Natural killer cell treated with Interleukin-12 subunit alpha and Interleukin-12 subunit beta and Interleukin-15 and Interleukin-18, amount 100 ng/mL, for 72 hours (primary cell): ENCODE results near the gene STKLD1. TPM values are rescaled to one million over a fixed set of nuclear protein-coding genes. Genes with fewer than 3 reads are reported as not detected.
A peak's percentile ranks its signal among the peaks of the same experiment; 100 is the strongest.

ENCODE experiments used
- ATAC-seq, 2 donors: fragments of 150-1000 bp; cut with Tn5 transposase in 1 of 2; sonication (Bioruptor Pico), chemical (Tn5 transposase) in 1 of 2; 2 replicates each; pipeline ENCODE4 v1.10.0; 2021
- DNase-seq: peaks from one replicate; pipeline ENCODE4 v3.0.0; 2022; ENCODE audit warnings: low spot score
- H3K27ac Mint-ChIP-seq, 2 donors: 1 replicate in 1 of 2; 2 replicates in 1 of 2; pipeline ENCODE4 v1.8.0; 2022; ENCODE audit warnings: mixed read lengths in 2 of 2, mild to moderate bottlenecking in 1 of 2, moderate library complexity in 1 of 2
- H3K27me3 Mint-ChIP-seq, 2 donors: 1 replicate in 1 of 2; 2 replicates in 1 of 2; pipeline ENCODE4 v1.8.0; 2022; ENCODE audit warnings: mixed read lengths in 2 of 2
- H3K36me3 Mint-ChIP-seq: one replicate; pipeline ENCODE4 v1.8.0; 2022; ENCODE audit warnings: mixed read lengths
- H3K4me1 Mint-ChIP-seq, 2 donors: 1 replicate in 1 of 2; 2 replicates in 1 of 2; pipeline ENCODE4 v1.8.0; 2022; ENCODE audit warnings: low read depth in 2 of 2, mixed read lengths in 2 of 2, mild to moderate bottlenecking in 1 of 2
- H3K4me3 Mint-ChIP-seq: one replicate; pipeline ENCODE4 v1.8.0; 2022; ENCODE audit warnings: mixed read lengths
- H3K9me3 Mint-ChIP-seq: 2 replicates; pipeline ENCODE4 v1.8.0; 2022; ENCODE audit warnings: mixed read lengths
- total RNA-seq, 2 donors: library from RNA; stranded (reverse); gene quantifications; one replicate each; pipeline ENCODE4 v1.2.3, GENCODE V29; 2022

The STKLD1 gene
- total RNA-seq, 2 donors from 2014 or later = 0.19 TPM; not detected in 1

DNA sequence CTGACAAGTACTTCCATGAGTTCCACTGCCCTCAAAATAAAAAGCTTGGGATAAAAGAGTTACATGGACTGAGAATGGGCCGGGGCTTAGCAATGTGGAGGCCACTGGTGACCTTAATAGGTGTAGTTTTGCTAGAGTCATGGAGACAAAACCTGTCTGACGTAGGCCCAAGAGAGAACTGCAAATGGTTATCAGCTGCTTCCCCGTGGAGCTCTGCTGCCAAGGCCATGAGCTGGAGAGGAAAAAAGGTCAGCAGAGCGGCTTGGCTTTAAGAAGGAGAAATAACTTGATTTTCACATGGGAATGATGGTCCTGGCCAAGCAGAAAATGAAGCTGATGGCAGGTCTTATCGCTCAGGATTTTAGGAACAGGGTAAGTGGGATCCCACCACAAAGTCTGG is 36.5 kb upstream of the STKLD1 start:
- H3K36me3 Mint-ChIP-seq = peaks cover 6% of the 10 kb centered on the region
- H3K4me3 Mint-ChIP-seq = peak overlapping the region; percentile 5
- H3K27ac Mint-ChIP-seq = peak overlapping the region; percentile 74 to 86
- H3K27me3 Mint-ChIP-seq = no peaks in the 10 kb centered on the region
- H3K9me3 Mint-ChIP-seq = no peaks in the 10 kb centered on the region
- H3K4me1 Mint-ChIP-seq = peaks cover 41 to 52% of the 10 kb centered on the region in 2 donors
- no peak for ATAC-seq
- no peak for DNase-seq

DNA sequence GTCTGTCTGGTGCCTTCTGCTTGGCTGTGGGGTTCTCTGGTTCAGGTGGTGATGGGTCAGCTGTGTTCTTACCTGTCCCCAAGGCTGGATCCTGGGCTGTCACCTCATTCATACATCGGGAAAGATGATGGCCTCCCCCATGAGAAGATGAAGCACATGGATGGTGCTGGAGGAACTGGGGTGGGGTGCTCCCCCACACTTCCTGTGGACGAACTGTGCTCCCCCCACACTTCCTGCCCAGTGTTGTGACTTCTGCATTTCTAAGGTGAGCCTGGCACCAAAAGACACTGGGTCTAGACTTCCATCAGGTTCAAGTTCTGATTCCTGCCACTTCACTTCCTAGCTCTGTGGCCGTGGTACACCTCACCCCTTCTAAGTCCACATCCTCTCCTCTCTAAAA is 35.9 kb upstream of the STKLD1 start:
- no peak for ATAC-seq
- H3K27ac Mint-ChIP-seq = peak overlapping the region; percentile 74 to 86
- DNase-seq = no peak
- no peaks in the 10 kb centered on the region for H3K9me3 Mint-ChIP-seq
- peak overlapping the region; percentile 56 for H3K4me3 Mint-ChIP-seq
- no peaks in the 10 kb centered on the region for H3K27me3 Mint-ChIP-seq
- peaks cover 6% of the 10 kb centered on the region for H3K36me3 Mint-ChIP-seq
- H3K4me1 Mint-ChIP-seq = peaks cover 41 to 45% of the 10 kb centered on the region in 2 donors

DNA sequence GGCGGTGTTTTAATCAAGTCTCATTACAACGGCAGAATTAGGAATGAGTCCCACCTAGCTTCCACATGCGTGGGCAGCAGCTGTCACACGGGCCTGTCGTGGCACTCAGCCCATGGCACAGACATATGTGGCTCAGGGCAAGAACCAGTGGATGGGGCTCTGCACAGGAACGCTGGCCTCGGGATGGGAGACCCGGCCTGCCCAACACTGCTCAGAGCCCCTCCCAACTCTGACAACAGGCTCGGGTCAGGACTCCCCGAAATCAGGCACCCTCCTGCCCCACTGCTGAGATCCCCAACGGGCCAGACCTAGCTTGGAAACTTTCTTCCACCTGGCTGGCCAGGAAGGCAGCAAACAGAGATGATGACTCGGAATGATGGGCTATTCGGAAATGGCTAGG is 35.2 kb upstream of the STKLD1 start:
- DNase-seq (no peak), ATAC-seq (no peak)
- peak overlapping the region; percentile 56 for H3K4me3 Mint-ChIP-seq
- no peaks in the 10 kb centered on the region for H3K9me3 Mint-ChIP-seq
- H3K27ac Mint-ChIP-seq = peak overlapping the region; percentile 74 to 86
- peaks cover 6% of the 10 kb centered on the region for H3K36me3 Mint-ChIP-seq
- H3K27me3 Mint-ChIP-seq = no peaks in the 10 kb centered on the region
- peaks cover 38 to 40% of the 10 kb centered on the region in 2 donors for H3K4me1 Mint-ChIP-seq

DNA sequence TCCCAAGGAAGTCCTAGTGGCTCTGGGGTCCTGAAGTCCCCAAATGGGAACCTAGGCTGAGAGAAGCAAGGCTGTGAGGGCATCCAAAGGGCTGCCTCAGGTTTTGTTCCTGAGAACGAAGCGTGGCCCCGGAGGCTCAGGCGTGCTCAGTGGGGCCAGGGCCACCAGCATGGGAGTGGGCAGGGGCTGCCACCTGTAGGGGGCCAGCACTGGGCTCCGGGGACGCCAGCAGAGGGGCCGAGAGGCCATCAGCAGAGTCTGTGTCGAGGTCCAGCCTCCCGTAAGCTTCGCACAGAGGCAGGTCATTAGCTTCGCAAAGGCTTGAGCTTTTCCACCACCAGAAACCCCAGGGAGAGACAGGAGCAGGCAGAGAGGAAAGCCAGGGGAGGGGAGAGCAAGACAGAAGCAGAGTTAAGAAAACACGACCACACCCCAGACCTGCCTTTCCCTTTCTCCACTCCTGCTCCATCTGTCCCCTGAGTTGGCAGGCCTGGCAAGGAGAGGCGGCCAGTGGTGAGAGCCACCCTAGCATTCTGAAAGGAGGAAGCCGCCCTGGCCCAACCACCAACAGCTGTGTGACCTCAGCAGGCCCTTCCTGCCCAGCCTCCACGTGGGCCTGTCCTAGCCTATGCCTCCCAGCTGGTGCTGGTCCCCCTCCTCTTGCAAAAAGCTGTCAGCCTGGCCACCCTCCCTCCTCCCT is 34.6 kb upstream of the STKLD1 start:
- Mint-ChIP-seq H3K4me1 (peaks cover 41 to 42% of the 10 kb centered on the region in 2 donors), H3K9me3 (no peaks in the 10 kb centered on the region), H3K4me3 (peak overlapping the region; percentile 58), H3K36me3 (peaks cover 6% of the 10 kb centered on the region), H3K27me3 (no peaks in the 10 kb centered on the region), H3K27ac (peak overlapping the region; percentile 74 to 86)
- DNase-seq (peak; percentile 69), ATAC-seq (peak; percentile 77 to 90)

DNA sequence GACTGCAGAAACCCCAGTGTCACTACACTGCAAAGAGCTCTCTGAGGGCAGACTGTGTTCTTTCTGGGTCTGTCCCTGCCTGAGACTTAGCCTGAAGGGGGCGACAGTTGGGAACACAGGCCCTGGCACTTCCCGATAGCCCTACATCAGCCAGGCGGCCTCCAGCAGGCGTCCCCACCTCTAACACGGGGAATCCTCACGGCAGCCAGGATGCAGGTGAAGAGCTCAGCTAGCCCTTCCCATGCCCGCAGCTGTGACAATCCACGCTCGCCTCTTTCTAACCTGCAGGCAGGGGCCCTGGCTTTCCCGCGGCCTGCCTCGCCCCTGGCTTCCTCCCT is 34.1 kb upstream of the STKLD1 start:
- Mint-ChIP-seq H3K4me3 (peak overlapping the region; percentile 58), H3K9me3 (no peaks in the 10 kb centered on the region), H3K4me1 (peaks cover 46 to 47% of the 10 kb centered on the region in 2 donors), H3K27ac (peak overlapping the region; percentile 74 to 86), H3K27me3 (no peaks in the 10 kb centered on the region), H3K36me3 (peaks cover 6% of the 10 kb centered on the region)
- ATAC-seq (no peak), DNase-seq (no peak)

DNA sequence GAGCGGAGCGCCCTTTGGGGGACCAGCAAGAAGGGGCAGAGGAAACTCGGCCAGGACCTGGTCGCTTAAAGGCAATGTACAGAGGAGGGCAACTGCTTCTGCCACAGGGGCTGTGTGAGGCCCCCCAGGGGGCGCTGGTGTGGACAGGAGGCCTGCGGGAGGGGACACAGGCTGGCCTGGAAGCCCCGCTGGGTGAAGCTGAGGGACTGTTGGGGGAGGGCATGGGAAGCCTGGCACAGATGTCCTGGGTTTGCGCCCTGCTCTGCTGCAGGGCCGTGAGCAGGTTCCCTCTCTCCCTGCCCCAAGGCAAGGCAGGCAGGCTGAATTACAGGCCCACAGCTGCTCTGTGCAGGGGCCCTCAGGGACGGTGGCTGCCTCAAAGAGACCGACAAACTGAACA is 33.6 kb upstream of the STKLD1 start:
- Mint-ChIP-seq H3K9me3 (no peaks in the 10 kb centered on the region), H3K36me3 (peaks cover 6% of the 10 kb centered on the region), H3K4me3 (no peak overlapping the region), H3K4me1 (peaks cover 48 to 49% of the 10 kb centered on the region in 2 donors), H3K27ac (peak overlapping the region in 1 of 2 donors; percentile 74), H3K27me3 (no peaks in the 10 kb centered on the region)
- DNase-seq = no peak
- ATAC-seq = no peak

DNA sequence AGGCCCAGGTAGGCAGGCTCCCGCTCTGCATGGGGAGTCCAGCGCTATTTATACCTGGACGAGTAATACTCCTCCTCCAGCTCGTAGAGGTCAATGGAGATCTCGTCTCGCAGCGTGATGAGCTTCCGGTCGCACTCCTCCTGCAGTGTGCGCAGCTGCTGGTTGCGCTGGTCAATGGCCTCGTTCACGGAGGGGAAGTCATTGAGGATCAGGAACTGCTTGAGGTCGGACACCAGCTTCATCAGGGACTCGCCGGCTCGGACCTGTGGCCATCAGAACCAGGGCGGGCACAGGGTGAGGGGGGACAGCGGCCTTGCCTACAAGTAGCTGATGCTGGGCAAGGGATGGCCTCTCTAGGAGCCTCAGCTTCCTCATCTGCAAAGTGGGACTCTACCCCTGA is 32.1 kb upstream of the STKLD1 start:
- H3K27ac Mint-ChIP-seq = no peak overlapping the region
- no peak for DNase-seq
- no peaks in the 10 kb centered on the region for H3K27me3 Mint-ChIP-seq
- peaks cover 14% of the 10 kb centered on the region for H3K36me3 Mint-ChIP-seq
- no peaks in the 10 kb centered on the region for H3K9me3 Mint-ChIP-seq
- no peak for ATAC-seq
- peaks cover 51 to 52% of the 10 kb centered on the region in 2 donors for H3K4me1 Mint-ChIP-seq
- no peak overlapping the region for H3K4me3 Mint-ChIP-seq

DNA sequence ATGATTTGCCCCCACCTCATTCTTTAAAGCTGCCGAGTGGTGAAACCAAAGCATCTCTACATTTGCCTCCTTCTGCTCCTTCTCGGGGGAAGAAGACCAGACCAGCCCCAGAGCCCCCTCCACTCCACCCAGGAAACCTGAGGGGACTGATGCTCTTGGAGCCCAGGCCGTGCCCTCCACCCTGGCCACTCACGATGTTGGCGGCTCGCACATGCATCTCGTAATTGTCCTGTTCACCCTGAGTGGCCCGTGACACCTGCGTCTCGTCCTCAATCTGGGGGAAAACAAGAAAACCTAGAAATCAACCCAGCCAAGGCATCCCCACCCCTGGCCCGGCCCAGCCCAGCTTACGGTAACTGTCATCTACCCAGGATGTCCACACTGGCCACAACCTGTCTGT is 31.2 kb upstream of the STKLD1 start:
- Mint-ChIP-seq H3K9me3 (no peaks in the 10 kb centered on the region), H3K4me3 (no peak overlapping the region), H3K4me1 (peaks cover 51 to 53% of the 10 kb centered on the region in 2 donors), H3K27ac (no peak overlapping the region), H3K36me3 (peaks cover 22% of the 10 kb centered on the region), H3K27me3 (no peaks in the 10 kb centered on the region)
- ATAC-seq = no peak
- no peak for DNase-seq

DNA sequence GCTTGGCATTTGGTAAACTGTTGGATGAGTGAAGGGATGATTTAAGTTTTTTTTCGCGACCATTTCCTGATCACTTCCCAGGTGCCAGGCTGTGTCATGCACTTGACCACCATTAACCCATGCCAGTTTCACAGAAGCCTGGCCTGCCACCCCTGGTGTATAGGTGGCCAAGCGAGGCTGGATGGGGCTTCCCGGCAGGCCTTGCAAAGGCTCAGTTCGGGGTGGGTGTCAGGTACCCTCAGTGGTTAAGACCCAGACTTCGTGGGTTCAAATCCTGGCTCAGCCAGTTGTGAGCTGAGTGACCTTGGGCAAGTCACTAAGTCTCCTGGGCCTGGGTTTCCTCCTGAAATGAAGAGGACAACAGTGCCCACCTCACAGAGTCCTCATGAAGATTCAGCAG is 30.6 kb upstream of the STKLD1 start:
- Mint-ChIP-seq H3K4me3 (peak overlapping the region; percentile 91), H3K4me1 (peaks cover 48 to 50% of the 10 kb centered on the region in 2 donors), H3K27ac (no peak overlapping the region), H3K27me3 (no peaks in the 10 kb centered on the region), H3K9me3 (no peaks in the 10 kb centered on the region), H3K36me3 (peaks cover 28% of the 10 kb centered on the region)
- no peak for ATAC-seq
- no peak for DNase-seq

DNA sequence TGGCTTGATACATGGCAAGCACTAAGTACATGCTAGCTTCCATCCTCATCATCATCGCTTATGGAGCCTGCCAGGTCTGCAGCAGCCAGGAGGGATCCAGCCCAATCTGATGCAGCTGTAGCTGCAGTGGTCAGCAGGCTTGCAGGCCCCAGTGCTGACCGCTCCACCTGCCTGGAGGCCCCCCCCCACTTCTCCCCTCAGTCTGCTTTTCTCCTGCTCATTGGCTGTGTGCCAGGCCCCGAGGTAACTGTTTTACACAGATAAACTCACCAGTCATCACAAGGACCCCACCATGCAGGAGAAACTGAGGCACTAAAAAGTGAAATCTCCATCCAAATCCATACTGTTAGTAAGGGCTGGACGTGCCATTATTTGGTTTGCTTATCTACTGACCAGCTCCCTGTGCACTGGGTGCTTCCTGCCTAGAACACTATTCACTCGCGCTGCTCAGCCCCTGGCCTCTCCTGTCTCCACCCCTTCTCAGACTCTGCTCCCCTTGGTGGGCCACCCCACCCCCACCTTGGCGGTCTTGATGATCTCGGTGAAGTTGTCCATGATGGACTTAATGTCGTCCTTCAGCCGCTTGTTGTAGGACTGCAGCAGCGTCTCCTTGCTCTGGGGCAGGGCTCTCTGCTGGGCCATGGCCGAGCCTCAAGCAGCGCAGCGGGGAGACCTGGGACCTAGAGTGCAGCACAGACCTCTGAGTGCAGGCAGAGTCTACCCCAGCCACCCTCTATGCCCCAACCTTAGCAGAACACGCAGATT is 30.0 kb upstream of the STKLD1 start:
- Mint-ChIP-seq H3K9me3 (no peaks in the 10 kb centered on the region), H3K4me3 (peak overlapping the region; percentile 91), H3K27ac (peak overlapping the region; percentile 56 to 90), H3K4me1 (peaks cover 43 to 44% of the 10 kb centered on the region in 2 donors), H3K27me3 (no peaks in the 10 kb centered on the region), H3K36me3 (peaks cover 30% of the 10 kb centered on the region)
- DNase-seq (no peak), ATAC-seq (no peak)

DNA sequence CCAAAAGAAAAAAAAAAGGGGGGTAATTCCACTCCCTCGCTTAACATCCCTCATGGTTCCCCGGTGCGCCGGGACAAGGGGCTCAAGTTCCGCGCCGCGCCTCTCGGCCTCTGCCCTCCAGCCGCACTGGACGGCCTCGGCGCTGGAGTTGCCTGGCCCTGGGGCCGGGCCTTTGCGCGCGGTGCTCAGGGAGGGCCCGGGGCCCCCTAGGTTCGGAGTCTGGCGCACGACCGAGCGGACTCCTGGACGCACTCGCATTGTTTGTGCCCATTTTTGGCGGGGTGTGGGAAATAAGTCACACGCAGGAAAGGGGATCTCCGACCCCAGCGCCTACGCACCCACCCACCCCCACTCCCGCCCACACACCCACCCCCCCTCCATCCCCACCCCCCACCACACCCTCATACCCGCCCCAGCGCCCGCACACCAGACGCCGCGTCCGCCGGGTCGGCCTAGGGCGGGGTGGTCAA is 28.6 kb upstream of the STKLD1 start:
- Mint-ChIP-seq H3K36me3 (peaks cover 34% of the 10 kb centered on the region), H3K27ac (peak overlapping the region; percentile 90 to 98), H3K4me1 (peaks cover 35 to 37% of the 10 kb centered on the region in 2 donors), H3K27me3 (no peaks in the 10 kb centered on the region), H3K9me3 (no peaks in the 10 kb centered on the region), H3K4me3 (peak overlapping the region; percentile 91)
- ATAC-seq = peak; percentile 64 to 66
- DNase-seq = no peak

DNA sequence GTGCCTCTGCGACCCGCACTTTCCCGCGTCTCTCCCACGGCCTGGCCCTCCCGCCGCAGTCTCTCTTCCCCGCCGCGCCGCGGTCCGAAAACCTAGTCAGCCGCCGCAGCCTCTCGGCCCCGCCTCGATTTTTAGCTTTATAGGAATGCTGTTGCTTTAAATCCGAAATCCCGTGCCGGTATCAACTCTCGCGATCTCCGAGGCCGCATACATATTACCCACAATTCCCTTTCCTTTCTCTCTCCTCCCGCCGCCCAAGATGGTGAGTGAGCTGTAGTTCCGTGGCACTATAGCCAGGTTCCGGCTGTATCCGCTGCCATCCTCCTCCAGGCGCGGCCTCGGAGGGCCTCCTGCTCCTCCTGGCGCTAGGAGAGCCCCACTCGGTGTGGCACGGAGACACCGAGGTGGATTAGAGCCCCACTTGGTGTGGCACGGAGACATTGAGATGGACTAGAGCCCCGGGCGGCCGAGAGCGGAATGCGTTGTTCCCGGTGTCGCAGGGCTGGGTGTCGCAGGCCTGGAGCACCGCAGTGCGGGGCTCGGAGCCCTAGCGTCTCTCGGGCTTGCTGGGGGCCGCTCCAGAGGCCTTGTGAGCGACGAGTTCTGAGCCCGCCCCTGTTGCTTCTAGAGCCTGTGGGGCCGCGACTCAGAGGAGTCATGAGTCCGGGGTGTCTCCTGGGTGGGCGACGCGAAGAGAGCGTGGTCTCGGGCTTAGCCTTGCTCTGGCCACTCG is 28.0 kb upstream of the STKLD1 start, which contains the start of the genes MED22 and RPL7A:
Gene MED22 (minus strand): TSS at position 147 of the 733 bp plus-strand sequence. CDS start 1,469 bp downstream, outside the sequence.
Gene RPL7A (plus strand): TSS at position 234 of the 733 bp plus-strand sequence. CDS start 26 bp downstream, at position 260.
- H3K4me1 Mint-ChIP-seq = peaks cover 38 to 41% of the 10 kb centered on the region in 2 donors
- peak; percentile 91 for DNase-seq
- no peaks in the 10 kb centered on the region for H3K9me3 Mint-ChIP-seq
- peaks cover 34% of the 10 kb centered on the region for H3K36me3 Mint-ChIP-seq
- H3K27ac Mint-ChIP-seq = peak within 1 kb of the TSS; percentile 90 to 98
- H3K4me3 Mint-ChIP-seq = peak within 1 kb of the TSS; percentile 91
- ATAC-seq = peak; percentile 87 to 95
- H3K27me3 Mint-ChIP-seq = no peaks in the 10 kb centered on the region

DNA sequence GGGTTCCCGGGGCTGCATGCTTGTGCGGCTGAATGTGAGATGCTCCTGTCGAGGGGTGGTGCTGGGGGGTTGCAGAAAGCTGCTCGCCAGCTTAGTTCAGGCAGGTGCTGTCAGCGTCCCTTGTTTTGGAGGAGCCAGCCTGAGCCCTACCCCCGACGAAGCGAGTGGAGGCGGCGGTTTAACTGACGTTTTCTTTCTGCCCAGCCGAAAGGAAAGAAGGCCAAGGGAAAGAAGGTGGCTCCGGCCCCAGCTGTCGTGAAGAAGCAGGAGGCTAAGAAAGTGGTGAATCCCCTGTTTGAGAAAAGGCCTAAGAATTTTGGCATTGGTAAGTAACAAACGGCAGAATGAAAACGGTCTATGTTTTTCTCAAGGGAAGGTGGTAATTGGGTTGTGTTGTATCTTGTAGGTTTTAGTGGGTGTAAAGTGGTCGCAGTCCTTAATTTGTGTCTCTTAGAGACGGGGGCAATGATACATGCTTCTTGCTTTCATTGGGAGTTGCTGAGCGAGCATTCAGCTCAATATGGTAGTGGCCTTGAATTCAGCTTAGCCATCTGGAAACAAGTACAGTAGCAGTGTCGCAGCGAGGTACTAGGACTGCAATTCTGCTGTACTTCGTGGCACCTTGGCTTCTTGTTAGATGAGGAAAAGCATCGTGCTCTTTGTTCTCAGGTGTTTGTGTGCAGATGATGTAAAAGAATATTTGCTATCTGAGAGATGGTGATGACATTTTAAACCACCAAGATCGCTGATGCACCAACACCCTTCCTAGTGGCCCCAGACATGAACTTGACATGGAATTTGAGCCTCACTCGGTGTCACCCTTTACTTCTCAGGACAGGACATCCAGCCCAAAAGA is 27.2 kb upstream of the STKLD1 start:
- Mint-ChIP-seq H3K9me3 (no peaks in the 10 kb centered on the region), H3K4me1 (peaks cover 40 to 43% of the 10 kb centered on the region in 2 donors), H3K27ac (peak overlapping the region; percentile 85 to 98), H3K36me3 (peaks cover 34% of the 10 kb centered on the region), H3K4me3 (peak overlapping the region; percentile 91), H3K27me3 (no peaks in the 10 kb centered on the region)
- ATAC-seq = no peak
- no peak for DNase-seq
